HG03457 (cell line): ENCODE data around the gene WBP1L.

Experiments used
- ATAC-seq: cut with Tn5 transposase; IDR thresholded peaks from one replicate; pipeline ENCODE4 v1.9.1; 2021; ENCODE audit warnings: moderate number of reproducible peaks; ENCODE audit not compliant: unreplicated experiment

Gene WBP1L

GRCh38 chr10:102778781-102779180 lies 35.0 kb downstream of the WBP1L start:
- no peak for ATAC-seq

DNA sequence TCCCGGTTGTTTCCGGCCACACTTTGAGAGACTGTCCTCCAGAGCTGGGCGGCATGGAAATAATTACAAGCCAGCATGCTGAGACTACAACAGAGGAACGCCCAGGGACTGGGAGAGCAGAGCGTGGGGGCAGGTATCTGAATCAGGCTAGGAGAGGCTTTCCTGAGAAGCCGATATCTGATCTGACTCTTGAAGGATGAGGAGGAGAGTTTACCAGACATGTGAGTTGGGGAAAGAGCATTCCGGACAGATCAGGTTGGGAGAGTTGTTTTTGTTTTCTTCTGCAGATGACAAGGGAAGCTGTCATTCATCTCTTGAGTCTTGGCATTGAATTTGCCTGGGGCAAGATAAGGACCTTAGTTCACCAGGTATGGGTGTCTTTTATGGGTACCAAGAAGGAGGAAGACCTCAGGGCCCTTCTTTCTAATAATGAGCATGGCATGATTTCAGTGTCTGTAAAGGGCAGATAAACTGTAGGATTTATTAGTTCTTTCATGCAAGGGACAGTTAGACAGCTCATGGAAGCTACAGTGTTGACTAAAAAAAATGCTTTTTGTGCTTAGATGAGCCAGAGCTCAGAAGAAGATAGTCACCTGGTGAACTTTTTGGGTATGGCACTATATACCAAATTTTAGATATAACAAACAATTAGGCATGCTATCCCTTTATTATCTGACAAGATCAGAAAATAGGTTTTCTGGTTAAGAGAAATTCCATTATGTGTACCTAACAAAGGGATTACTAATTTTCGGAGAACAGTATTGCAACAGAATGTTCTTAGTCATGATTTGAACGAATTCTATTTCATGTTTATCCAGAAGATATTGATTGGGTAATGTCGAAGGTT lies 36.2 kb downstream of the WBP1L start:
- ATAC-seq: no peak

DNA sequence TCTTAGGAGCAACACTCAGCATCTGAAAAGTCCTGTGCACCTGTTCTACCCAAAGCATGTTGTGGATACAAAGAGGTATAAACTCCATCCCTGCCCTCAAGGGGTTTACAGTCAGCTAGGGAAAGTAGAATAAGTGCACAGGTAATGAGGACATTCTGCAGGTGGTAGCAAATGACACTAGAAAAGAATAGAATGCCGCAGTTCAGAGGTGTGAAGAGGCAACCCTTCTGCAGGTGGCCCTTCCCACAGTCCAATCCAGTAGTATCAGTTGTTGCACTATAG lies 36.7 kb downstream of the WBP1L start:
- no peak for ATAC-seq

DNA sequence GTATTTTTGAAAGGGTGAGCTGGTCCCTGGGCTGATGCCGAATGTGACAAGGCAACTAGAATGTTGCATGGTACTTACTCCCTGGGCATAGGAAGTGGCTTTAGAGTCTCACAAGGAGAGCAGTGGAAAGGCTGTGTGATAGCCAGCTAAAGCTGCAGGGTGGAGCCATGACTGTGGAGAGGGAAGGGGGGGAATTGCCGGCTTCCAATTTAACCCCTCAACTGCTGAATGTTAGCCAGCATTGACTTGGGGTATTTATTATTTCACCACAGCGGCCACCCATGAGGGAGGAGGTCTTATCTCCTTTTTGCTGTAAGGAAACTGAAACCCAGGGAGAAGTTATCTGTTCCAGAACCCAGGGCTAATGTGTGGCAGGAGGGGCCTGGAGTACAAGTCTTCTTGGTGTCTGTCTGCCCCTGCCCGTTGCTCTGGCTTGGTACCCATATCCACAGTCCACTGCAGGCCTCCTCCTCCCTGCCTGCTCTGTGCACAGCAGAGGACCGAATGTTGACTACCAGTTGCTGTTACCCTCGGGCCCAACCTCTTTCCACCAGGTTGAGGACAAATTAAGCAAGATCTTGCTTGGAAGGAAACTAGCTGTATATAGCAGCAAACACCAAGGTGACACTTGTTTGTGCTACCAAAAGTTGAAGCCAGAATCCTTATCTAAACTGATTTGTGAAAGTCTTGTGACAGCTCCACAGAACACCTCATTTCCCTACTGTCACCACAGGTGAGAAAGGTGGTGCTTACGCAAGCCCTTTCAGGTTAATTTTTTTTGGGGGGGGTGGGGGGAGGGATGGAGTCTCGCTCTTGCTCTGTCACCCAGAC lies 37.6 kb downstream of the WBP1L start:
- no peak for ATAC-seq

GRCh38 chr10:102781921-102782557 lies 38.3 kb downstream of the WBP1L start:
- ATAC-seq: no peak

DNA sequence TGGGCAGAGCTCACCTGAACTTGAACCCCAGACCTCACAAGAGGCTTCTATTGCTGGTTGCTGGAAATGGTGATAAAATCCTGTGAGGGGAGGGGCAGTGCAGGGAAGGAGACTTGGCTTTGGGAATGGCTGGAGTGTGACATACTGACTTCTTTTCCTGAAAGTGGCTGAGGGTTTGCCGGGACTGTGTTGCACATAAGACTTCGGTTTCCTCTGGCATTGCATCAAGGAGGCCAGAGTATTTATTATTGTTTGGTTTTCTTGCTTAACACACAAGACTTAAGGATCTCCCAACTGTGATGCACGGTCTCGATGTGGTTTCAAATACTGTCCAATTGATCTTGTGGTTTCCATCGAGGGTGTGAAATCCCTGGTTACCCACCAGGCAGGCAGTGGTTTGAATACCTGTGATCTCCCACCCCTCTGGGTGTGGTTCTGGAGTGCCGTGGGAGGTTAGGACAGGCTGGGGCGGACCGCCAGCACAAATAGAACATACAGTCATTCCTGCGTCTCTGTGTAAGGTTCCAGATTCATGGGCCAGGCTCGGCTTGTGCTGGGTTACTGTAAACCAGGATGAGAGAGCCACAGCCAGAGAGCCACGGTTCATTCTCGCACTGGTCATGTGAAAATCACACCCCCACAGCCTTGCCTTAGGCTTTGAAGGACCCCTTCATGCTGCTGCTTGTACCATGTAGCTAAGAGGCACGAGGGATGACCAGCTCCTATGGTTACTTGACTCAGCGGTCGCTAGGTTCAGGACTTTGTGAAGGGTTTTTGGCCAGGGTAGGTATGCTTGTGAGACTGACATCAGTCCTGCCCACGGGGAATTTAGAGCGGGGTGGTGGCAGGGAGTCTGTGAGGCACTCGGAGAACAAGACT lies 39.2 kb downstream of the WBP1L start:
- no peak for ATAC-seq

GRCh38 chr10:102783568-102783967 lies 39.8 kb downstream of the WBP1L start:
- no peak for ATAC-seq

GRCh38 chr10:102785818-102786217 lies 42.1 kb downstream of the WBP1L start:
- ATAC-seq: no peak

DNA sequence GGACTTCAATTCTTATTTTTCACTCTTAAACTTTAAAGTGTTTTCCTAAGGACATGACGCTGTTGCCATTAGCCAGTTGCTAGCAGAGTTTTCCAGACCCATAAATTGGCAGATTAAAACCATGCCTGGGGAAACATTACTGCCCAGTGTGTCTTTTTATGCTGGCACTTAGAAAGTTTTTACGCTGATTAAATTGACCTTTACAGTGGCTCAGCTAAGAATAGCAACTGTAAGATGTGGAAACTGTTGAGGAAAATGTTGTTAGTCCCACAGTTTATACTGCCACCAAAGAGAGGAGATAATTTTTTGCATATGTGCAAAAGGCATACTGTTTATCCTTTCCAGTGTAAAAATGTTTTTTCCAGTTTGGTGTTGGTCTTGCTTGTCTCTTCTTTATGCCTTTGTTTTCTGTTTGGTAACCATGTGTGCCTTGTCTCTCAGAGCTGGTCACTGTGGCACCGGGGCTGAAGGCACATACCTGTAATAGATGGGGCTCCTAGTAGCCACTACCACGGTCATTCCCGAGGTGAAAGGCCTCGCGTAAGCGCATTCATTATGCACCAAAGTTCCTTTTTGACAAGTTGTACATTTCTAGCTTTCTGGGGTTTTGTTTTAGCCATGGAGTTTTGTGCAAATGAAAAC lies 48.1 kb downstream of the WBP1L start:
- no peak for ATAC-seq

- no peak for ATAC-seq
Measured at GRCh38 chr10:102795453-102796406, 52.0 kb downstream of the WBP1L start.

- ATAC-seq: peak; percentile 93
Measured at GRCh38 chr10:102796407-102797176, 52.8 kb downstream of the WBP1L start.

DNA sequence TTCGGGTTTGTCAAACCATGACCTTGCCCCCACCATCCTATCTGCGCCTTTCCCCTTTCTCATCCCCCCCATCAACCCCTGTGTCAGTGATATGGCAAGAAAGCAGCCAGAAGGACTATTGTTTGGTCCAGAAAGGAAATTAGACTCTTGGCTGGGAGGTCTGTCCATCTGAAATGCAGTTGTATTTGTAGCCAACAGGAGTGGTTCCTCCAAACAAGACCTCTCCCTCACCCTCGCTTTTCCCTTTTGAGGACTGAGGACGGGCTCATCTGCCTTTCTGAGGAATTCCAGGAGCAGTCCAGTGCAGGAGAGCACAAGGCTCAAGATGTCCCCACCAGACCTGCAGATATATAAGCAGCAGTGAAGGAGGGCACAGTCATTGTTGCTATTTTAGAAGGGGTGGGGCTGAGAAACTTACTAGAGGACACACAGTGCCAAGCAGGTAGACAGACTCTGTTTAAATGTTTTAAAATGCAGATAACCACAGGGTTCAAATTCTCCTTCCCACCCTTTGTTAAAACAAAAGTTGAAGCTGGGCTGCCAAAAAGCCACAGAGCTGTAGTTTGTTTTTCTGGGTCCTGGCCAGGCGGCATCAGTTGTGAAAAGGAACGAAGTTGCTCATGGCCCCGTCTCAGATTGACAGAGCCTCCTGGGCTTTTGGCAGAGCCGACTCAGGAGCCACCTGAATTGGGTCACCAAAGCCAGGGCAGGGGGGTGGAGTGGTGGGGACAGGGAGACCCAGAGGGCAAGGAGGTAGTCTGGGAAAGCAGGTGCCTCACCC lies 56.1 kb downstream of the WBP1L start:
- ATAC-seq: no peak

- ATAC-seq: no peak
Measured at GRCh38 chr10:102800611-102801335, 57.0 kb downstream of the WBP1L start.

- ATAC-seq: no peak
Measured at GRCh38 chr10:102801496-102801895, 57.7 kb downstream of the WBP1L start.

- no peak for ATAC-seq
Measured at GRCh38 chr10:102801978-102802377, 58.2 kb downstream of the WBP1L start.

DNA sequence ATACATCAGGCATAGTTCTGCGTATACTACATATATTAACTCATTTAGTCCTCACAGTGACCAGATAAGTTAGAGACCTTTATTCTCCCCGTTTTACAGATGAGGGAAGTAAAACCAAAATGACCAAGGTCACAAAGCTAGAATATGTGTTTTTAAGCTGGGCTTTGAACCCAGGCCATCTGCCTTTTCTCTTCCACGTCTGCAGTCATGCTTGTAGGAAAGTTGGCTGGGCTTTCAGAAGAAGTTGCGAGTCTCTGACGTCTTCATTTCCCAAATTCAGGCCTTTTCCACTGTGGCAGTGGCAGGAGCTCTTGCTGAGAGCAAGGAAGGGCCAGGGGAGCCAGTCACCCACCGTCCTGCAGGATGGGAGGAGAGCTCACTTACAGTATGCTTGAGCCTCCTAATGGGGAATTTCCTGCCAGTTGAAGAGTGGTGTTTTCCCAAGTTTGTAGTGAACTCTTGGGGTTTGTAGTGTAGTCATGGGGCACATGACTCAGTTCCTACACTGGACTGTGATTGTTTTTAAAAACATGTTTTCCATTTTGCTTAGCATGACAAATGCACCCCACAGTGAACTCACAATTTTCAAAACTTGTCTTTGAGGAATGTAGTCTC lies 59.3 kb downstream of the WBP1L start:
- no peak for ATAC-seq
